ENCODE data around the gene RSBN1L. TPM values are rescaled to one million over a fixed set of nuclear protein-coding genes. Genes with fewer than 3 reads are reported as not detected.
"Not testable (repeated sequence)": the region's sequence is repeated elsewhere in the genome, so short reads cannot be mapped to it uniquely, and the experiment has no call there.

The RSBN1L gene
- polyA plus RNA-seq, 1 donor (not counting 4 experiments of a cell fraction or from before 2014, with no cell fraction given) = 9.6 TPM

- dilution Hi-C loops (cut with MboI; ENCODE audit: extremely low pct_ligation_motif_present, low sequenced_read_pairs) = no loop called here
These were observed 20.5 kb downstream of the RSBN1L start for GRCh38 chr7:77716804-77717203.

GRCh38 chr7:77717566-77717965 lies 21.3 kb downstream of the RSBN1L start:
- FAIRE-seq; H3K36me3 ChIP-seq (ENCODE audit: control insufficient read depth in 2 of 2, extremely low read depth in 1 of 2, insufficient read depth in 2 of 2, low read length in 2 of 2); H2AFZ ChIP-seq (ENCODE audit: control insufficient read depth, low read length); H3K9ac ChIP-seq (ENCODE audit: control insufficient read depth, extremely low read depth, insufficient read depth, low read length); H4K20me1 ChIP-seq (ENCODE audit: control insufficient read depth, extremely low read depth, insufficient read depth, low read length); DNase-seq (ENCODE audit: low read depth, low spot score); H3K27me3 ChIP-seq (ENCODE audit: control insufficient read depth, extremely low read depth, insufficient read depth, low read length); H3K4me2 ChIP-seq (ENCODE audit: control insufficient read depth, extremely low read depth, insufficient read depth, low read depth, low read length); H3K4me3 ChIP-seq (ENCODE audit: control insufficient read depth in 2 of 3, extremely low read depth in 1 of 3, insufficient read depth in 2 of 3, low read depth in 1 of 3, low read length in 3 of 3); dilution Hi-C loops (cut with MboI; ENCODE audit: extremely low pct_ligation_motif_present, low sequenced_read_pairs); H3K9me1 ChIP-seq (ENCODE audit: control insufficient read depth, extremely low read depth, insufficient read depth, low read length); H3K27ac ChIP-seq (ENCODE audit: control insufficient read depth, insufficient read depth, low read length); H3K9me3 ChIP-seq (ENCODE audit: control insufficient read depth, low read depth, low read length): not testable (repeated sequence)
- H3K79me2 ChIP-seq (ENCODE audit: control insufficient read depth, insufficient read depth, low read length) = peaks cover 40% of the 10 kb centered on the region
- peaks cover 14% of the 10 kb centered on the region for H3K4me1 ChIP-seq (ENCODE audit: control insufficient read depth, extremely low read depth, insufficient read depth, low read length)

More at GRCh38 chr7:77716804-77717203, 20.5 kb downstream of the RSBN1L start:
- Histone ChIP-seq H3K27ac (ENCODE audit: control insufficient read depth, insufficient read depth, low read length) (no peak overlapping the region), H3K4me1 (ENCODE audit: control insufficient read depth, extremely low read depth, insufficient read depth, low read length) (peaks cover 14% of the 10 kb centered on the region), H3K79me2 (ENCODE audit: control insufficient read depth, insufficient read depth, low read length) (peaks cover 40% of the 10 kb centered on the region), H3K9me3 (ENCODE audit: control insufficient read depth, low read depth, low read length) (no peaks in the 10 kb centered on the region), H3K9ac (ENCODE audit: control insufficient read depth, extremely low read depth, insufficient read depth, low read length) (no peak overlapping the region), H3K9me1 (ENCODE audit: control insufficient read depth, extremely low read depth, insufficient read depth, low read length) (no peaks in the 10 kb centered on the region), H2AFZ (ENCODE audit: control insufficient read depth, low read length) (no peak overlapping the region), H3K36me3 (ENCODE audit: control insufficient read depth in 2 of 2, extremely low read depth in 1 of 2, insufficient read depth in 2 of 2, low read length in 2 of 2) (peaks cover 0 to 2% of the 10 kb centered on the region in 2 experiments), H4K20me1 (ENCODE audit: control insufficient read depth, extremely low read depth, insufficient read depth, low read length) (no peaks in the 10 kb centered on the region), H3K4me3 (ENCODE audit: control insufficient read depth in 2 of 3, extremely low read depth in 1 of 3, insufficient read depth in 2 of 3, low read depth in 1 of 3, low read length in 3 of 3) (no peak overlapping the region), H3K27me3 (ENCODE audit: control insufficient read depth, extremely low read depth, insufficient read depth, low read length) (no peaks in the 10 kb centered on the region), H3K4me2 (ENCODE audit: control insufficient read depth, extremely low read depth, insufficient read depth, low read depth, low read length) (no peak overlapping the region)
- FAIRE-seq = no peak
- TF ChIP-seq EZH2 (IDR thresholded peaks at IDR 0.05; ENCODE audit: low read length) (no peak), CTCF (optimal IDR thresholded peaks at IDR 0.05 in 1 of 3, IDR thresholded peaks at IDR 0.05 in 1 of 3, conservative IDR thresholded peaks at IDR 0.05 in 1 of 3; ENCODE audit: extremely low read depth in 1 of 3, insufficient read depth in 2 of 3, low read length in 3 of 3) (no peak)
- DNase-seq (ENCODE audit: low read depth, low spot score) = no peak

- Histone ChIP-seq H3K36me3 (ENCODE audit: control insufficient read depth in 2 of 2, extremely low read depth in 1 of 2, insufficient read depth in 2 of 2, low read length in 2 of 2) (no peaks in the 10 kb centered on the region), H3K4me2 (ENCODE audit: control insufficient read depth, extremely low read depth, insufficient read depth, low read depth, low read length) (peak overlapping the region; percentile 76), H3K9me3 (ENCODE audit: control insufficient read depth, low read depth, low read length) (no peaks in the 10 kb centered on the region), H3K9ac (ENCODE audit: control insufficient read depth, extremely low read depth, insufficient read depth, low read length) (peak overlapping the region; percentile 13), H3K27me3 (ENCODE audit: control insufficient read depth, extremely low read depth, insufficient read depth, low read length) (no peaks in the 10 kb centered on the region), H3K9me1 (ENCODE audit: control insufficient read depth, extremely low read depth, insufficient read depth, low read length) (no peaks in the 10 kb centered on the region), H3K4me1 (ENCODE audit: control insufficient read depth, extremely low read depth, insufficient read depth, low read length) (peaks cover 23% of the 10 kb centered on the region), H4K20me1 (ENCODE audit: control insufficient read depth, extremely low read depth, insufficient read depth, low read length) (no peaks in the 10 kb centered on the region), H3K79me2 (ENCODE audit: control insufficient read depth, insufficient read depth, low read length) (peaks cover 57% of the 10 kb centered on the region), H3K27ac (ENCODE audit: control insufficient read depth, insufficient read depth, low read length) (peak overlapping the region; percentile 61), H3K4me3 (ENCODE audit: control insufficient read depth in 2 of 3, extremely low read depth in 1 of 3, insufficient read depth in 2 of 3, low read depth in 1 of 3, low read length in 3 of 3) (no peak overlapping the region), H2AFZ (ENCODE audit: control insufficient read depth, low read length) (no peak overlapping the region)
- TF ChIP-seq EZH2 (IDR thresholded peaks at IDR 0.05; ENCODE audit: low read length) (no peak), CTCF (optimal IDR thresholded peaks at IDR 0.05 in 1 of 3, IDR thresholded peaks at IDR 0.05 in 1 of 3, conservative IDR thresholded peaks at IDR 0.05 in 1 of 3; ENCODE audit: extremely low read depth in 1 of 3, insufficient read depth in 2 of 3, low read length in 3 of 3) (no peak)
- dilution Hi-C loops (cut with MboI; ENCODE audit: extremely low pct_ligation_motif_present, low sequenced_read_pairs) = no loop called here
- FAIRE-seq (no peak), DNase-seq (ENCODE audit: low read depth, low spot score) (no peak)
These were observed 31.3 kb downstream of the RSBN1L start for GRCh38 chr7:77727527-77727926.

Data from keratinocyte (primary cell).